Stimulated activated CD4-positive, alpha-beta T cell treated with anti-CD3 and anti-CD28 coated beads, TNF-alpha, amount 100 ng/mL, for 24 hours (primary cell): ENCODE data around the gene RUNX2.

Experiments used
- DNase-seq, 3 experiments: peaks; one replicate each; pipeline ENCODE4 v3.0.0-alpha.2; 2020; ENCODE audit warnings: low read depth in 3 of 3

Gene RUNX2

GRCh38 chr6:45675634-45676033 lies 347.5 kb downstream of the RUNX2 start:
- no peak for DNase-seq

- DNase-seq: no peak
Measured at GRCh38 chr6:45676380-45676779, 348.2 kb downstream of the RUNX2 start.

GRCh38 chr6:45677381-45678284 lies 349.5 kb downstream of the RUNX2 start:
- peak in 1 of 3 experiments; percentile 30 for DNase-seq

- DNase-seq: no peak
Measured at GRCh38 chr6:45678285-45678607, 350.1 kb downstream of the RUNX2 start.

GRCh38 chr6:45679163-45679562 lies 351.0 kb downstream of the RUNX2 start:
- DNase-seq: no peak

- DNase-seq: no peak
Measured at GRCh38 chr6:45679631-45680030, 351.5 kb downstream of the RUNX2 start.

- peak in 1 of 3 experiments; percentile 31 for DNase-seq
Measured at GRCh38 chr6:45681860-45682511, 353.9 kb downstream of the RUNX2 start.

GRCh38 chr6:45684476-45684875 lies 356.3 kb downstream of the RUNX2 start:
- DNase-seq: no peak

GRCh38 chr6:45685076-45685475 lies 356.9 kb downstream of the RUNX2 start:
- DNase-seq: no peak

- DNase-seq: no peak
Measured at GRCh38 chr6:45686841-45687569, 358.9 kb downstream of the RUNX2 start.

GRCh38 chr6:45687570-45687969 lies 359.4 kb downstream of the RUNX2 start:
- DNase-seq: no peak

- DNase-seq: no peak
Measured at GRCh38 chr6:45688180-45688579, 360.1 kb downstream of the RUNX2 start.

- no peak for DNase-seq
Measured at GRCh38 chr6:45689926-45690615, 361.9 kb downstream of the RUNX2 start.

- DNase-seq: no peak
Measured at GRCh38 chr6:45690846-45691245, 362.7 kb downstream of the RUNX2 start.

- DNase-seq: no peak
Measured at GRCh38 chr6:45691426-45691825, 363.3 kb downstream of the RUNX2 start.

GRCh38 chr6:45692021-45692420 lies 363.9 kb downstream of the RUNX2 start:
- DNase-seq: no peak

GRCh38 chr6:45696738-45697137 lies 368.6 kb downstream of the RUNX2 start:
- no peak for DNase-seq

GRCh38 chr6:45697605-45698004 lies 369.5 kb downstream of the RUNX2 start:
- no peak for DNase-seq

- no peak for DNase-seq
Measured at GRCh38 chr6:45698046-45698445, 369.9 kb downstream of the RUNX2 start.

GRCh38 chr6:45699663-45700062 lies 371.5 kb downstream of the RUNX2 start:
- no peak for DNase-seq

GRCh38 chr6:45702849-45703739 lies 375.0 kb downstream of the RUNX2 start:
- no peak for DNase-seq
